Left hindlimb (tissue), 1 donor: ENCODE data around the gene POP5.
A peak's percentile ranks its signal among the peaks of the same experiment; 100 is the strongest.
"Not testable (repeated sequence)": the region's sequence is repeated elsewhere in the genome, so short reads cannot be mapped to it uniquely, and the experiment has no call there.

Experiments used
- DNase-seq: peaks from one replicate; pipeline ENCODE4 v3.0.0-alpha.2; 2018

The POP5 gene

GRCh38 chr12:120580787-120581723 is at the start of gene POP5:
Gene POP5, minus strand, starts transcription at chr12:120581402. Its CDS starts 40 bp downstream, at chr12:120581362.
- peak; percentile 95 for DNase-seq

GRCh38 chr12:120630104-120630892 is 49.1 kb upstream of the POP5 start:
- DNase-seq, result no peak

- no peak for DNase-seq
Observed at GRCh38 chr12:120628919-120629318, 47.7 kb upstream of the POP5 start.

GRCh38 chr12:120625557-120626419 is 44.6 kb upstream of the POP5 start:
- no peak for DNase-seq

- DNase-seq, result no peak
Observed at GRCh38 chr12:120620624-120621023, 39.4 kb upstream of the POP5 start.

- no peak for DNase-seq
Observed at GRCh38 chr12:120618954-120619615, 37.9 kb upstream of the POP5 start.

- DNase-seq, result not testable (repeated sequence)
Observed at GRCh38 chr12:120617767-120618166, 36.6 kb upstream of the POP5 start.

GRCh38 chr12:120617193-120617592 is 36.0 kb upstream of the POP5 start:
- DNase-seq, result not testable (repeated sequence)

GRCh38 chr12:120614848-120615247 is 33.6 kb upstream of the POP5 start:
- no peak for DNase-seq

GRCh38 chr12:120611534-120611933 is 30.3 kb upstream of the POP5 start:
- not testable (repeated sequence) for DNase-seq

- no peak for DNase-seq
Observed at GRCh38 chr12:120610560-120610959, 29.4 kb upstream of the POP5 start.

- not testable (repeated sequence) for DNase-seq
Observed at GRCh38 chr12:120602416-120602815, 21.2 kb upstream of the POP5 start.

- DNase-seq, result no peak
Observed at GRCh38 chr12:120599672-120600552, 18.7 kb upstream of the POP5 start.

GRCh38 chr12:120598674-120599463 is 17.7 kb upstream of the POP5 start:
- DNase-seq, result no peak

GRCh38 chr12:120597861-120598260 is 16.7 kb upstream of the POP5 start:
- DNase-seq, result no peak

- DNase-seq, result no peak
Observed at GRCh38 chr12:120596901-120597300, 15.7 kb upstream of the POP5 start.

GRCh38 chr12:120592121-120593049 is 11.2 kb upstream of the POP5 start:
- no peak for DNase-seq

- DNase-seq, result no peak
Observed at GRCh38 chr12:120590741-120591407, 9.7 kb upstream of the POP5 start.
